Ovary (tissue), 9 donors: ENCODE data around the gene ADGRB3. TPM values are rescaled to one million over a fixed set of nuclear protein-coding genes. Genes with fewer than 3 reads are reported as not detected.

Source experiments
- DNase-seq, 5 donors: peaks; one replicate each; pipeline ENCODE4 v3.0.0-alpha.2; 2019 to 2020
- H3K27ac ChIP-seq, 2 donors: fragments of 200-600 bp; one replicate each; pipeline versions ENCODE4 v1.5.1 to v1.8.0; 2019 to 2022
- H3K27me3 ChIP-seq: fragments of 200-600 bp; one replicate; pipeline ENCODE4 v1.8.0; 2022
- H3K36me3 ChIP-seq: fragments of 200-600 bp; sonication (generic); one replicate; pipeline ENCODE4 v1.5.1; 2019
- H3K4me1 ChIP-seq: one replicate; pipeline ENCODE4 v1.8.1; 2013; ENCODE audit warnings: mild to moderate bottlenecking, moderate library complexity; ENCODE audit not compliant: insufficient read depth
- H3K4me3 ChIP-seq: fragments of 200-600 bp; sonication (generic); one replicate; pipeline ENCODE4 v1.5.1; 2017
- H3K9me3 ChIP-seq, 2 donors: fragments of 200-600 bp in 1 of 2; sonication (generic) in 1 of 2; one replicate each; pipeline versions ENCODE4 v1.5.1 to v1.8.1; 2013 to 2019; ENCODE audit warnings: mild to moderate bottlenecking in 1 of 2, moderate library complexity in 1 of 2
- CTCF ChIP-seq, 3 donors: fragments of 450-650 bp in 2 of 3; fragments of 200-600 bp in 1 of 3; IDR thresholded peaks; one replicate each; pipeline versions ENCODE4 v1.5.1 to v1.8.0; 2016 to 2022; ENCODE audit warnings: antibody characterized with exemption in 3 of 3, mild to moderate bottlenecking in 1 of 3
- EP300 ChIP-seq: sonication (generic); formaldehyde crosslinking; IDR thresholded peaks from one replicate; pipeline ENCODE4 v1.6.1; 2017; ENCODE audit warnings: antibody characterized with exemption
- POLR2A ChIP-seq: fragments of 450-650 bp; IDR thresholded peaks from one replicate; pipeline ENCODE4 v1.6.1; 2017; ENCODE audit warnings: antibody characterized with exemption, mild to moderate bottlenecking, moderate library complexity
- WGBS, 3 donors: extraction: QIAGEN DNeasy Blood & Tissue Kit in 1 of 3; methylation state at CpG; one replicate each; pipeline versions ENCODE4 v1.1.5 to v1.1.7; 2013 to 2017; 5-methylcytosine and 5-hydroxymethylcytosine counted together
- intact Hi-C, 4 donors: fragments of 100-400 bp; cut with DNase I; formaldehyde crosslinking; loops; one replicate each; pipeline versions ENCODE4 v1.11.0 to v1.15.1; 2022 to 2023
- polyA plus RNA-seq, 2 donors: library from polyadenylated mRNA; stranded (reverse); fragments of 200-250 nt in 1 of 2; fragments of 350-450 nt in 1 of 2; fragmentation: Illumina TruSeq in 1 of 2; extraction: RNeasy Lipid Tissue Mini Kit (QIAGEN cat#74804) in 1 of 2; gene quantifications; one replicate each; pipeline ENCODE4 v1.2.3, GENCODE V29; 2013 to 2014
- total RNA-seq, 7 donors: library from RNA; depleted of rRNA in 2 of 7; stranded (reverse); fragments of >200 nt in 2 of 7; fragmentation: NEBNext Ultra II Directional in 3 of 7; extraction: Animal tissue kit (Norgen Biotek cat#: 25700) in 3 of 7; gene quantifications; one replicate each; pipeline versions ENCODE4 v1.1.0 to v1.2.4, GENCODE V29; 2016 to 2023
- donor health status: DM: no; HTN: no; CAD: no; lungs with moderate emphysema.
- donor health status: DM: no; HTN: no; CAD: no.
- donor health status: Bipolar disorder and iron deficiency.
- donor health status: DM: yes; HTN: yes; CAD: no.
- donor health status: DM: no; HTN: no; CAD: no.
- donor health status: DM: yes; HTN: yes; CAD: no.

The ADGRB3 gene
- total and polyA plus RNA-seq, 9 donors: 0.28 to 3.0 (median 1.4) TPM

GRCh38 chr6:69340196-69340595 lies 705.1 kb downstream of the ADGRB3 start:
- 93 to 98% (median 96%) methylated on average over 1 of the region's 1 CpG for WGBS, 3 donors

GRCh38 chr6:69343851-69344250 lies 708.8 kb downstream of the ADGRB3 start:
- Histone ChIP-seq H3K4me1 (no peaks in the 10 kb centered on the region), H3K36me3 (no peaks in the 10 kb centered on the region), H3K27ac (no peak overlapping the region), H3K27me3 (no peaks in the 10 kb centered on the region), H3K4me3 (no peak overlapping the region), H3K9me3 (no peaks in the 10 kb centered on the region)
- no peak for DNase-seq
- intact Hi-C loops: no loop called here
- no peak for TF ChIP-seq POLR2A
- no peak for TF ChIP-seq CTCF (IDR thresholded peaks at IDR 0.05)
- no peak for TF ChIP-seq EP300
- WGBS, 3 donors: 10 to 29% (median 14%) methylated on average over 2 of the region's 2 CpGs

More at GRCh38 chr6:69340196-69340595, 705.1 kb downstream of the ADGRB3 start:
- no peaks in the 10 kb centered on the region for H3K27me3 ChIP-seq
- no peaks in the 10 kb centered on the region for H3K36me3 ChIP-seq
- TF ChIP-seq POLR2A (no peak), CTCF (IDR thresholded peaks at IDR 0.05) (no peak), EP300 (no peak)
- no peak overlapping the region for H3K4me3 ChIP-seq
- no peaks in the 10 kb centered on the region for H3K4me1 ChIP-seq
- no peaks in the 10 kb centered on the region for H3K9me3 ChIP-seq
- intact Hi-C loops: no loop called here
- H3K27ac ChIP-seq: no peak overlapping the region
- no peak for DNase-seq

GRCh38 chr6:69349771-69350170 lies 714.7 kb downstream of the ADGRB3 start:
- no peak for DNase-seq
- TF ChIP-seq CTCF (IDR thresholded peaks at IDR 0.05): no peak
- no peak for TF ChIP-seq POLR2A
- TF ChIP-seq EP300: no peak
- intact Hi-C loops: loop anchor here in 1 of 4 donors (5.0 kb wide), 1 partner anchor 1517 kb away; no protein-coding TSS in a partner anchor
- H3K4me1 ChIP-seq: no peaks in the 10 kb centered on the region
- H3K27ac ChIP-seq: no peak overlapping the region
- WGBS, 3 donors: 48 to 67% (median 53%) methylated on average over 7 of the region's 7 CpGs
- H3K9me3 ChIP-seq: no peaks in the 10 kb centered on the region
- H3K36me3 ChIP-seq: no peaks in the 10 kb centered on the region
- no peaks in the 10 kb centered on the region for H3K27me3 ChIP-seq
- H3K4me3 ChIP-seq: no peak overlapping the region

- Histone ChIP-seq H3K27me3 (no peaks in the 10 kb centered on the region), H3K4me3 (no peak overlapping the region), H3K4me1 (no peaks in the 10 kb centered on the region), H3K27ac (no peak overlapping the region), H3K9me3 (no peaks in the 10 kb centered on the region), H3K36me3 (no peaks in the 10 kb centered on the region)
- no peak for TF ChIP-seq CTCF (IDR thresholded peaks at IDR 0.05)
- no peak for TF ChIP-seq EP300
- TF ChIP-seq POLR2A: no peak
- DNase-seq: no peak
- intact Hi-C loops: no loop called here
- 86 to 92% (median 89%) methylated on average over 3 of the region's 3 CpGs for WGBS, 3 donors
Measured at GRCh38 chr6:69362209-69362608, 727.1 kb downstream of the ADGRB3 start.
